GM10847 (cell line): ENCODE measurements around the gene DDX3X.

Experiments used
- POLR2A ChIP-seq: IDR thresholded peaks from 2 replicates; pipeline ENCODE4 v1.6.1; 2011; ENCODE audit not compliant: insufficient read length; ENCODE audit errors: extremely low read depth

Gene DDX3X

DNA sequence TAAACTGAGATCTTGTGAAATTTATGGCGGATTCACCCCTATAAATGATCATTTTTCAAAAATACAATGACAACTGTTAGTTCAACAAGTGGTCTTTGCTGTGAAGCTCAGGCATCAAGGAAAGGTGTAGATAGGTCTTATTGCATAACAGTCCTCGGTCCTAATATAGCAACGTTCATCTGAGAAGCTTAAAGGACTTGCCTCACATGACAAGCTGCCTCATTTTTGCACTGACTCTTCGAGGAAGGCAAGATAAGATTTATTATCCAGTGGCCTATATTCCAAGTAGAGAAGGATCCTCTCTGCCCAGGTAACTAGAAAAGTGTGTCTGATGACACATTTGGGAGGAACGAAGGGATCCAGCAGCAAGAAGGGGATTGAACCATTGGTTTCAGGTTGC lies 13.6 kb upstream of the DDX3X start:
- no peak for TF ChIP-seq POLR2A

DNA sequence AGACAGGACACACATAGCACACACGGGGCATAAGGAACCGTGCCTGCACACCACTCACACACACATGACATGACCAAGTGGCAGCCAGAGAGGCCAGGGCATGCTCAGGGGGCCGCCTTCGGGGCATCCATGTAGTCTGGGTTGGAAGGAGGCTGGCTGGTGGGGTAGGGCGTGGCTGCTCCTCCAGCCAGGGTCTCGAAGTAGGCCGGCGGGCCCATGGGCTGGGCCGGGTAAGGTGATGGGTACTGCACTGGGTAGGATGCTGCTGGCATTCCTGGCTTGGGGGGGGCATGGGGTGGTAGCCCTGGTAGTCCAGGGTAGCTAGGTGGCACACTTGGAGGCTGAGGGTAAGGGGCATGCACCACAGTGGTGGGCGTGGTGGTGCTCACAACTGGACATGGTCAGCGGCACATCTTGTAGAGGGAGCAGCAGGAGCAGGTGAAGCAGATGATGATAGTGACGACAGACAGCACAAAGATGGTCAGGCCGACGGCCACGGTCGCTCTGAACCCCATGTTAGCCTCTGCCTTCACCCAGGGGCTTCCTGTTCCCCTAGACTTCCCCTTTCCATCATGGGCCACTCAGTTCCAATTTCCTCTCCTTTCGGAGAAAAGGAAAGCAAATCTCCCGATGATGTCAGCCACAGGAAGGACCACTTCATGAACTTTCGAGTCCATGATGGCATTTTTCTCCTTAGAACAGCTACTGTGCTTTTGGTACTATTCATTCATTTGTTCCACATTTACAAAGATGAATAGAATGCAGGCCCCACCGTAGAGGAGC lies 10.9 kb upstream of the DDX3X start:
- no peak for TF ChIP-seq POLR2A

DNA sequence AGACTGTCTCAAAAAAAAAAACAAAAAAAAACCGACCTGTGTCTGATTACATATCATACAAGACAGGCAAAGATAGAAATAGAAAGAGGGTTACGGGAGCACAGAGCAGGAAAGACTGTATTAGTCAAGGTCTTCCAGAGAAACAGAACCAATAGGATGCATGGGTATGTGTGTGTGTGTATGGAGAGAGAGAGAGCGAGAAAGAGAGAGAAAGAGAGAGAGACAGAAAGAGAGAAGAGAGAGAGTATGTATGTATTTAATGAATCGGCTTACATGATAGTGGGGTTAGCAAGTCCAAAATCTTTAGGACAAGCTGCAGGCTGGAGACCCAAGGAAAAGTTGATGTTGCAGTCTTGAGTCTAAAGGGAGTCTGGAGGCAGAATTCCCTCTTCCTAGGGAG lies 7.5 kb upstream of the DDX3X start:
- TF ChIP-seq POLR2A, result no peak

DNA sequence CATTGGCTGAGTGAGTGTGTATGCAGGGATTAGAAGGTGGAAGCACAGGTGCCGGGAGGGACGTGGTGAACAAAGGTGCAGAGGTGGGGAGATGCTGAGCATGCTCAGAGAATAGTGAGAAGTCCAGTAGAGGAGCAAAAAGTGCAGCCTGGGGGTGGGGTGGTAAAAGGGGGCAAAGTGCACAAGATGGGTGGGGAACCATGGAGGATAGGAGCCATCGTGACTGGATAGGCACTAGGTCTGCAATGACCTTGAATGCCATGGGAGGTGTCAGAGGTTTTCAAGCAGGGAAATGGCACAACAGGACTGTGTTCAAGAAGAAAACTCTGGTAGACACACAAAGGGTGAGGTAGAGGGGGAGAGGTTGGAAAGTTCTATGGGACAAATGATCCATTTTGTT lies 6.6 kb upstream of the DDX3X start:
- no peak for TF ChIP-seq POLR2A

DNA sequence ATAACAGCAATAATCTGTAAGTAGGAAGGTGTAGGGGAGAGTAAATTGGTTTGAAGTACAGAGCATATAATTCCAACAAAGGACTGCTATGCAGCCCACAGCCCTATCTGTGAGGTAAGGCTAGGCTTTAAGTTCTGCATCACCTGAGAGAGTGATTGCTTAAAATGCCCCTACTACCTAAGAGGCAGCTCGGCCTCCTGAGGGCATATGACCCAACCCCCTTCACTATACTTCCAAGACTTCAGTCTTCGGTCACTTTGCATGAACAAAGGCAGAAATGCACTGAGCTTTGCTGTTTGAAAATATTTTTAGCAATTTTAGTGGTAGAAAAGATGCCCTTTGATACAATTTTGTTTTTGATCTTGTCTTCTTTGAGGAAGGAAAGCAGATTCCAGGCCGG lies 4.9 kb upstream of the DDX3X start:
- TF ChIP-seq POLR2A, result no peak

DNA sequence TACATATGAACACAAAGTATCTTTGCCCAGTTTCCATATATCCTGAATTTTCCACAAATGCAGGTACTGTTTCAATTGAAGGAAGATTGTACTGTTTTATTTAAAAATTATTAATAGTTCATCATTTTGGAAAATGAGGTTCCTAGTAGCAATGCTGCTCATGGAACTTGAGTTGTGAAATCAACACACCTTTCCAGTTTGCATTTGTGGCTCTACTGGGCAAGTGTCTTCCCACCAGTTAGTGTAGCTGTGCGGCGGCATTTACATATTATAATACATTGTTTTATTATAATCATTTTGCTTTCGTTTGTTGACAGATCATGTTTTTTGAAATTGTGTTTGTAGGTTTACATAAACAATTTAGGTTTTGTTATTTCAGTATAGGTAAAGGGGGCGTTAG lies 2.0 kb upstream of the DDX3X start:
- TF ChIP-seq POLR2A, result no peak

DNA sequence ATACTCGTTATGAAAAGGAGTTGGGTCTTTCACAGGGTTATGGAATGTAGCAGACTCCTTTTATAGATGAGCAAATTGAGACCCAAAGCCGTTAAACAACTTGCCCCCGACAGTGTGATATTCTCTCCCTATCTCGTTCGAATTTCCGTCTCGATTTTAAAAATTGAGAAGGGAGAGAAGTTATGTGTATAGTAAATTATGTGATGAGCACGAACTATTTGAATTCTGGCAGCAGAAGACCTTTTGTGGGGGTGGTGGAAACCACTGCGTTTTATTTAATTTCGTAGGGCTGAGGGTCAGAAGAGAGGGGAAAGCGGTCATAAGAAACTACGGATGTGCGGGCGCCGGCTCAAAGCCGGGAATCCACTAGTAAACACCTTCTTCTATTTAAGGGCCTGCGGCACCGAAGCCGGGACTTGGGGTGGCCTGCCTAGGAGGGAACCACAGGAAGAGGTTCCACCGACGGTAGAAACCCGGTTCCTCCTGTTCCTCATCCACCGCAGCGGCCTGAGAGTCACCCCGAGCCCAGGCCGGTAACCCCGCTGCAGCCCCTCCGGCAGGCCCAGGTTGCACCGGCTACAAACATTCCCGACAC lies 1.5 kb upstream of the DDX3X start:
- no peak for TF ChIP-seq POLR2A

DNA sequence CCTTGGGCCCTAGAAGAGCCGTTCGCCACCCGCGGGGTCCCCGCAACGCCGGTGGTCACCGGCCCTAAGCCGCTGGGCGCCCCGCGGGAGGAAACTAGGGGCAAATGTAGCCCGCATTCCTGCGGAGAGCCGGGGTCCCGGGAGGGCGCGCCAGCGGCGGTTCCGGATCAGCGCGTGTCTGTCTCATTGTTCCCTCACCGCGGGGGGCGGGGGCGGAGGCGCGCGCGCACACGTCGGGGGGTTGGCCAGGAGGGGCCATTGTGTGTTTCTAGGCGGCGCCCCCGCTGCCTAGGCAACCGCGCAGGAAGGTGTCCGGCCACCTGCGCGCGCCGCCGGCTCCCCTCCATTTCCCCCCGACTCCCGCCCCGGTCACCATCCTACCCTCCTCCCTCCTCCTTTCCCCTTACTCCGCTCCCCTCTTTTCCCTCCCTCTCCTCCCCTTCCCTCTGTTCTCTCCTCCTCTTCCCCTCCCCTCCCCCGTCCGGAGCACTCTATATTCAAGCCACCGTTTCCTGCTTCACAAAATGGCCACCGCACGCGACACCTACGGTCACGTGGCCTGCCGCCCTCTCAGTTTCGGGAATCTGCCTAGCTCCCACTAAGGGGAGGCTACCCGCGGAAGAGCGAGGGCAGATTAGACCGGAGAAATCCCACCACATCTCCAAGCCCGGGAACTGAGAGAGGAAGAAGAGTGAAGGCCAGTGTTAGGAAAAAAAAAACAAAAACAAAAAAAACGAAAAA lies 789 bp upstream of the DDX3X start:
- no peak for TF ChIP-seq POLR2A

DNA sequence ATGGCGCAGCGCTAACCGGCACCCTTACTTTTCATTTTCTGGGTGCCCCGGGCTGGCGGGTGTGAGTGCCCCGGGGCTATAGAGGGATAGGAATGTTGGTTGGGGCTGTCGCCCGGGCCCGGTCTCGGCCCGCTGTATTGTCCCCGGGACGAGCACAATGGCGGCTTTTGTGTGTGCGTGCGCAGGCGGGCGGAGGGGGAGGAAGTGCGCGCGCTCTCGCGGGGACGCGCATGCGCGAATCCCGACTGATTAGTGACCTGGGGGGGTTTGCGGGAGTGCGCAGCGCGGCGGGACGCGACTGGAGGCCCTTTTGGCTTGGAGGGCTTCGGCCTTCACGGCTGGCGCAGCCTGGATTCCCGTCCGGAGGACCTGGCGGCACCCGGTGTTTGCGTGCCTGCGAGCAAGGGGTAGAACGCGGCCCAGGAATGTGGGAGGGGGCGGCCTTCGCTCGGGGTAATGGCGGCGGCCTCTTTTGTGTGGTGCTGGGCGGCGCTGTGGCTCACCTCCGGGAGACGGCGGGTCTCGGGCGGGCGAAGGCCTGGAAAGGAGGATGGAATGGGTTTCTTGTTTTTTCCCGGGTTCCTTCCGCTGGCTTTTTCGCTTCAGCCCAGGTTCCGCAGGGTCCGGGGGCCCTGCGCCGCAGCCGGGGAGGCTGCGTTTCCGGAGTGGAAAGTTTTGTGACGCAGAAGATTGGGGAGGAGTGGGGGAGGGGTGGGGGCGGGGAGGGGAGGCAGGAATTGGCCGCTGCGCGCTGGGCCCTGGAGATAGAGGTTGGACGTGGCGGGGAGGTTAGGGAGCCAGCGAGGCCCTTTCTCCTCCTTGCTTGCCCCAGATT lies 618 bp downstream of the DDX3X start:
- TF ChIP-seq POLR2A, result peak; percentile 1

DNA sequence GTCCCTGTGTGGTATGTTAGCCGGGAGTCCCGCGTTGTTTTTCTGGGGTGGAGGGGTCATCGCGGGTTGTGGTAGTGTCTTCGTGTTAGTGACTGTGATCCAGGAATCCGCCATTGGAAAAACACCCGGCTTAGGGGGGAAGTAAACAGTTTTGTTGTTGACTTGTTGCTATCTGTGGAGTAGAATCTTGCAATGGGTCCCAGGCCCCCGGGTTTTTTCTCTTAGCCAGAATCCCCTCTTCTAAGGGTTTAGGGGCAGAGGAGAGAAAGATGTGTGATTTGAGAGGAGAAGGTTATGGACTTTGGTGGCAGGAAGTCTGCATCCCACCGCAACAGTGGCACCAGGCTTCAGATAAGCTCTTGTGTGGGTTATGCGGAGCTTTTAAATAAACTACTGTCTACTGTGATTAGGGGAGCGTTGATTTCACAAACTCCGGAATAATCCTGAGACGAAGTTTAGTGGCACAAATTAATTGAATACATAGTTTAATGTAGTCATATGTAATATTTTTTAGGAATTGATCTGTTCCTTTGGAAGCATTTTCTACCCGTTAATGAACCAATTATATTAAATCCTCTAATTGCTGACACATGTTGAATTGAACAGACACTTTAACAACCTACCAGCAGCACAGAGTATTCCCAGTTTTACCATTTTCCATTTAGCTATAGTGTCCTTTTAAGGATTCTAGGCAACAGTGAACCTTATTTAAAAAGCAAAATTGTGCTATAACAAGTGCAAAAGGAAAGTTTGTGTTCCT lies 1.4 kb downstream of the DDX3X start:
- no peak for TF ChIP-seq POLR2A

DNA sequence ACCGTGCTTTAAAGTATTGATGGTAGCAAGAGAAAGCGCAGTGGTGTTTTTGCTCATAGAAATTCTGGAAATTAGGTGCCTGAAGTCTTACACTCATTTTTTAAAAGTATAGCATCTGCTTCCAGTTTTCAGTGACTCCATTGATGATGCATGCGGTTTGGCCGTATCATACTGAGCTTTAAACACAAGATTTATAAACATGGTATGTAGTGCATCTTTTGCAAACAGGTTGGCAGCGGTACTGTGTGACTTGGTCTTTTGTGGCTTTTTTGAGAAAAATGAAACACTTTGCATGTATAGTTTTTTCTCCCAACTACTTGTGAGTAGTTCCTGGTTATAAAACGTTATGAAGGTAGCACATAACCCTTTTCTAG lies 2.0 kb downstream of the DDX3X start:
- no peak for TF ChIP-seq POLR2A

DNA sequence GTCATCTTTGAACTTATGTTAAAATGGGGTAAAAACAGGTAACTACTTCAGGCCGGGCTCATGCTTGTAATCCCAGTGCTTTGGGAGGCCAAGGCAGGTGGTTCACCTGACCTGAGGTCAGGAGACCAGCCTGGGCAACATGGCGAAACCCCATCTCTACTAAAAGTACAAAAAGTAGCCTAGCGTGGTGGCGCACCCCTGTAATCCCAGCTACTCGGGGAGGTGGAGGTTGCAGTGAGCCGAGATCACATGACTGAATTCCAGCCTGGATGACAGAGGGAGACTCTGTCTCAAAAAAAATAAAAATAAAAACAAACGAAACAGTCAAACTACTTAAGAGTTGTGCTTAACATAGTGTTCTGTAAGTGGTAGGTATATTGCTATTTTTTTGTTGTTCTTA lies 2.5 kb downstream of the DDX3X start:
- TF ChIP-seq POLR2A, result no peak

DNA sequence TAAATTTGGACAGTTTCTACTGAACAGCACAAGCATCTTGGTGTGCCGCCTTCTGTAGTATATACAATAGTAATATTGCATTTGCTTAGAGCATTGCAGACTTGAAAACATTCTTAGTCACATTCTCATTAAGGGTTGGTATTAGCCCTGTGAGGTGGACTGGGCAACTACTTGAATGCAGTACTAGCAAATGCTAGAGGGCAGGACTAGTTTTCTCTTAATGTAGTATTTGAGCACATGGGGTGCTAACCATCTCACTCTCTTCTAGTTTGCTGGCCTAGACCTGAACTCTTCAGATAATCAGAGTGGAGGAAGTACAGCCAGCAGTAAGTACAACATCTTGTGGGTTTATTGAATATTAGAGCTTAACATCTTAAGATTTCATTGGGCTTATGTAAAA lies 3.2 kb downstream of the DDX3X start:
- TF ChIP-seq POLR2A, result no peak

DNA sequence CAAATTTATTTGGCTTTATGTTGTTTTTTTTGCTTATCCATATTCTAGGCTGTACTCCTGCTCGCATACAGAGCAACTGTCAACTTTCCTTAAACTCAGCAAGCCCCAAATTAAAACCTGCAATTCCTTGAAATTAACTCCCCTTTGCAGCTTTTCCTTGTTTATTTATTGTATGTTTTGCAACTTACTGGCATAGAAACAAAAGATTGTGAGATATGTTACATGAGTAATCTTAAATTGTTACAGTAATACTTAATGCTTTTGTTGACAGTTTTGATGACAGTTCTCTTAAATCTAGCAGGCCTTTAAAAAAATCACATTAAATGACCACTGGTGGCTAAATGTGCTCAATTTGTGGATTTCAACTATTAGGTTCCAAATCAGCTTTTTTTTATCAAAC lies 4.5 kb downstream of the DDX3X start:
- no peak for TF ChIP-seq POLR2A

DNA sequence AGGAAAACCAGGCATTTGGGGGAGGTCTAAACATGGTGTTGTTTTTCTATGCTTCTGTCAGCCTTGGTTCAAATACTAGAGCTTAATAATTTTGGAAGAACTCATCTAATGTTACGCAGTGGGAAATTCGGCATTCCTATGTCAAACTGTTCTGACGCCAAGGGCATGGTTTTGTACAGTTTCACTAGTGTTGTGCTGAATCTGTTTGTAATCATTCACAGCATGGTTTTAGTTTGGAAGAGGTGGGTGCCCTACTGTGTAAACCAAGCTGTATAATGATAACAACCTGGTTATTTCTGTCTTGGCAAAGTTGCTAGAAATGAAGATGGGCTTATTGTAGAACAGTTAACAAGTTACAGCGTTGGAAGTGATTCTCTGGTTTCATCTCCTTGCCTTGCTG lies 5.2 kb downstream of the DDX3X start:
- TF ChIP-seq POLR2A, result no peak
